Measurements from ENCODE around the gene CACNA1H. TPM values are rescaled to one million over a fixed set of nuclear protein-coding genes. Genes with fewer than 3 reads are reported as not detected.

Gene CACNA1H
- total and polyA plus RNA-seq, 9 of the 15 experiments (the other 6 are each of a cell fraction or from before 2014, with no cell fraction given), result 0.10 to 0.18 TPM; not detected in 7

DNA sequence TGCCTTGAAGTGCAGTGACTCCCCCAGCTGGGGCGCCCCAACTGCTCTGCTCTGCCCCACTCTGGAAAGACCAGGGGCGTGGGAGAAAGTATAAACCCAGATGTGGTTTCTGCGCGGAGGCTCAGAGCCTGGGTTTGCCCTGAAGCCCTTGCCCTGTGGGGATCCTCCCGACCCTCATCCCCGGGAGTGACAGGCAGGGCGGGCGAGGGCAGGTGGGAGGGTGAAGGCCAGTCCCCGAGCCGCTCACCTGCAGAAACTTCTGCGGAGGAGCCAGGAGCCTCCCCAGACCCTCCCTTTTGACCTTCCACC lies 106.8 kb downstream of the CACNA1H start:
- no peak overlapping the region; a peak in 1 of 4 replicates for H3K9ac ChIP-seq (ENCODE audit: insufficient read depth in 1 of 2, low read depth in 2 of 2, low read length in 2 of 2)
- CTCF ChIA-PET (ENCODE audit: low intra/inter-chr PET ratio), result no interaction called here

DNA sequence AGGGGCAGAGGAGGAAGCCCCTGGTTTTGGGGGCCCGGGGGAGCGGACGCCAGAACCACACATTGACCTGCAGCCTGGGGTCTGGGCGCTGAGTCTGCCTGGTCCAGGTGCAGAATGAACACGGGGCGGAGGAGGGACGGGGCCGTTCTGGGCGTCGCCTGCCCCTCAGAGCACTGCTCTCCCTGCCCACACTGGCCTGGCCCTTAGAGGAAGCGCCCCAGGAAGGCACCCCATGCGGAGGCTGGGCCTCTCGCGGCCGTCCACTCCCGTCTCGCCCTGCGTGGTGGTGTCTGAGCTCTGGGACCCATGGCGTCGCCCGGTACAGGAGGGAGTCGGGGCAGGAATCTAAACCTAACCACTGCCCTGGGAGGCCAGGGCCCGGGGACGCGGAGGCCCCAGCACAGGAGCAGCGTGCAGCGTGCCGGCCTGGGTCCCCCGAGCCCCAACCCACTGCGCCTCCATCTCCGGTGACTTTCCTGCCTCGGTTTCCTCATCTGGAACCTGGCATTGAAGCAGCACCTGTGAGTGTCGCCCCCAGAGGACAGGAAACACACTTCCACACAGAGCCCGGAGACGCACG lies 107.3 kb downstream of the CACNA1H start:
- no TSS peak for BruUV-seq (replicated peaks)
- H4K20me1 ChIP-seq (replicated peaks; ENCODE audit: control insufficient read depth, insufficient read depth, low read length), result peaks cover 9% of the 10 kb centered on the region; the same call in 1 of the 2 replicates
- ChIA-PET CTCF (ENCODE audit: low intra/inter-chr PET ratio) (no interaction called here), POLR2A (no interaction called here)
- no peak overlapping the region for H2AFZ ChIP-seq (ENCODE audit: low read depth, low read length)
- ATAC-seq, result no peak
- H3K9me3 ChIP-seq (replicated peaks; ENCODE audit: control insufficient read depth, insufficient read depth, low read depth, low read length), result peaks cover 7% of the 10 kb centered on the region; the same call in 1 of the 2 replicates
- H3K36me3 ChIP-seq (ENCODE audit: control insufficient read depth, insufficient read depth, low read length), result no peaks in the 10 kb centered on the region
- peaks cover 20 to 59% of the 10 kb centered on the region in 2 experiments; a peak in 4 of 5 replicates for H3K27me3 ChIP-seq (ENCODE audit: control insufficient read depth in 2 of 2, insufficient read depth in 2 of 2, low read length in 2 of 2)
- no peak overlapping the region for H3K9ac ChIP-seq (ENCODE audit: insufficient read depth in 1 of 2, low read depth in 2 of 2, low read length in 2 of 2)
- intact Hi-C loops (cut with micrococcal nuclease), result no loop called here
- in situ Hi-C loops (cut with MboI), result no loop called here
- no peak for DNase-seq (ENCODE audit: extremely low read depth in 1 of 4, low spot score in 3 of 4)
- H3K4me3 ChIP-seq, result no peak overlapping the region
- no peak for TF ChIP-seq ZNF263 (CRISPR knock-in tag; IDR thresholded peaks at IDR 0.05; ENCODE audit: borderline replicate concordance)
- no peaks in the 10 kb centered on the region for H3K79me2 ChIP-seq (ENCODE audit: control insufficient read depth, insufficient read depth, low read length)
- H3K4me2 ChIP-seq (ENCODE audit: insufficient read depth, low read length), result no peak overlapping the region
- peaks cover 0 to 60% of the 10 kb centered on the region in 2 experiments; a peak in 2 of 5 replicates for H3K4me1 ChIP-seq (replicated peaks in 1 of 2; ENCODE audit: control insufficient read depth in 2 of 2, insufficient read depth in 2 of 2, low read length in 2 of 2)
- whole genome bisulfite sequencing (ENCODE audit: insufficient coverage, low coverage, missing lambda C conversion rate), result under 1% methylated on average over 25 of the region's 36 CpGs
- no peak for FAIRE-seq
- peaks cover 3% of the 10 kb centered on the region for H3K9me1 ChIP-seq (ENCODE audit: control insufficient read depth, insufficient read depth, low read length)
- no peak overlapping the region for H3K27ac ChIP-seq (ENCODE audit: extremely low read depth, low read depth, low read length)

More for the DNA sequence above, 106.8 kb downstream of the CACNA1H start:
- in situ Hi-C loops (cut with MboI) (no loop called here), intact Hi-C loops (cut with micrococcal nuclease) (no loop called here)
- no peaks in the 10 kb centered on the region for H3K79me2 ChIP-seq (ENCODE audit: control insufficient read depth, insufficient read depth, low read length)
- no peak overlapping the region for H3K27ac ChIP-seq (ENCODE audit: extremely low read depth, low read depth, low read length)
- POLR2A ChIA-PET, result no interaction called here
- FAIRE-seq (no peak), ATAC-seq (no peak), DNase-seq (ENCODE audit: extremely low read depth in 1 of 4, low spot score in 3 of 4) (peak in 1 of 4 experiments; percentile 13)
- peaks cover 3% of the 10 kb centered on the region for H3K9me1 ChIP-seq (ENCODE audit: control insufficient read depth, insufficient read depth, low read length)
- 3% methylated on average over 8 of the region's 11 CpGs for WGBS (ENCODE audit: insufficient coverage, low coverage, missing lambda C conversion rate)
- H3K9me3 ChIP-seq (replicated peaks; ENCODE audit: control insufficient read depth, insufficient read depth, low read depth, low read length), result peaks cover 5% of the 10 kb centered on the region; the same call in 1 of the 2 replicates
- H3K4me3 ChIP-seq, result no peak overlapping the region
- peaks cover 0 to 60% of the 10 kb centered on the region in 2 experiments; a peak in 2 of 5 replicates for H3K4me1 ChIP-seq (replicated peaks in 1 of 2; ENCODE audit: control insufficient read depth in 2 of 2, insufficient read depth in 2 of 2, low read length in 2 of 2)
- peaks cover 9% of the 10 kb centered on the region; the same call in 1 of the 2 replicates for H4K20me1 ChIP-seq (replicated peaks; ENCODE audit: control insufficient read depth, insufficient read depth, low read length)
- H3K4me2 ChIP-seq (ENCODE audit: insufficient read depth, low read length), result no peak overlapping the region
- H3K27me3 ChIP-seq (ENCODE audit: control insufficient read depth in 2 of 2, insufficient read depth in 2 of 2, low read length in 2 of 2), result peaks cover 20 to 59% of the 10 kb centered on the region in 2 experiments; a peak in 4 of 5 replicates
- TF ChIP-seq MYNN (IDR thresholded peaks at IDR 0.05), result no peak
- no peak for TF ChIP-seq MYNN (CRISPR knock-in tag; IDR thresholded peaks at IDR 0.05)
- TF ChIP-seq, protein P1, sequence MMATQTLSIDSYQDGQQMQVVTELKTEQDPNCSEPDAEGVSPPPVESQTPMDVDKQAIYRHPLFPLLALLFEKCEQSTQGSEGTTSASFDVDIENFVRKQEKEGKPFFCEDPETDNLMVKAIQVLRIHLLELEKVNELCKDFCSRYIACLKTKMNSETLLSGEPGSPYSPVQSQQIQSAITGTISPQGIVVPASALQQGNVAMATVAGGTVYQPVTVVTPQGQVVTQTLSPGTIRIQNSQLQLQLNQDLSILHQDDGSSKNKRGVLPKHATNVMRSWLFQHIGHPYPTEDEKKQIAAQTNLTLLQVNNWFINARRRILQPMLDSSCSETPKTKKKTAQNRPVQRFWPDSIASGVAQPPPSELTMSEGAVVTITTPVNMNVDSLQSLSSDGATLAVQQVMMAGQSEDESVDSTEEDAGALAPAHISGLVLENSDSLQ (IDR thresholded peaks at IDR 0.05), result no peak
- TF ChIP-seq ZNF316 (IDR thresholded peaks at IDR 0.05), result no peak
- no peak for TF ChIP-seq DPF2 (IDR thresholded peaks at IDR 0.05)
- no TSS peak for BruUV-seq (replicated peaks)
- H2AFZ ChIP-seq (ENCODE audit: low read depth, low read length), result no peak overlapping the region
- no peaks in the 10 kb centered on the region for H3K36me3 ChIP-seq (ENCODE audit: control insufficient read depth, insufficient read depth, low read length)

Measured in K562 (cell line).